Measurements from ENCODE around the gene KRTAP2-4. TPM values are rescaled to one million over a fixed set of nuclear protein-coding genes. Genes with fewer than 3 reads are reported as not detected.

KRTAP2-4 gene
- total and polyA plus RNA-seq, 2 of the 4 experiments (the other 2 are of a cell fraction), result not detected

DNA sequence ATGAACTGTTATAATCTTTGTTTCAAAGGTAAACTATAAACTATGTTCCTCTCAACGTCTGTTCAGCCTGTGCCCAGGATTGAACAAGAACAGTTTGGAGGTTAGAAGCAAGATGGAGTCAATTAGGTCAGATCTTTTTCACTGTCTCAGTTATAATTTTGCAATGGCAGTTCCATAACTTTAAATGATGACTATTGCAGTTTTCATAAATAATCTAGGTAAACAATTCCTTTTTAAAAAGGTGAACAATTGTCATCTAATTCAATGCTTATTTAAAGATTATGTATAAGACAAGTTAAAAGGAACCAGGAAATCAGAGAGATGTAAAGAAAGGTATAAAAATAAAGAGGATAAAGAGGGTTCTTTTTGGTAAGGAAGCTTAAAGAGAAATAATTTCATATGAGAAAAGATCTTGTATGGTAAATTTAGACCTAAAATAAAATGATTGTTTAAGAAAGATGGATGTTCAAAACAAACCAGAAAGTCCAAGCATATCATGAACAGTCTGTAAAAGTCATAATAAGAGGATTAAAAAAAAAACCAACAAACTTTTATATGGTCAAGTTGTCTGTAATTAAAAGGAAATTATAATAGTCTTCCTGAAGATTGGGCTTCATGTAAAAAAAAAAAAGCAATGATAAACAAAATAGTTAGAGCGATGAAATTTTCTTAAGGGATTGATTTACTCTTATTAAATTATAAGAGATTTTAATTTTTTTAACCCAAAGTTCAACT is 45.6 kb upstream of the KRTAP2-4 start:
- Histone ChIP-seq H3K4me1 (ENCODE audit: control insufficient read depth, insufficient read depth, low read length) (no peaks in the 10 kb centered on the region), H3K27ac (ENCODE audit: insufficient read depth, low read length) (no peak overlapping the region), H2BK15ac (ENCODE audit: low read depth, low read length) (no peak overlapping the region), H2AFZ (replicated peaks; ENCODE audit: low read length, poor library complexity) (no peak overlapping the region), H3K14ac (replicated peaks; ENCODE audit: low read depth, low read length) (no peak overlapping the region), H3K4ac (ENCODE audit: low read depth, low read length) (no peak overlapping the region), H4K8ac (ENCODE audit: low read depth in 2 of 2, low read length in 2 of 2) (no peak overlapping the region; a peak in 1 of 4 replicates), H3K4me3 (ENCODE audit: insufficient read depth, low read depth, low read length) (no peak overlapping the region), H3K18ac (ENCODE audit: low read depth, low read length) (no peak overlapping the region), H2BK120ac (ENCODE audit: low read depth, low read length) (no peak overlapping the region), H2BK5ac (ENCODE audit: low read depth, low read length, poor library complexity, severe bottlenecking) (no peak overlapping the region), H4K20me1 (ENCODE audit: insufficient read depth, low read length) (no peaks in the 10 kb centered on the region), H3K36me3 (ENCODE audit: control insufficient read depth, insufficient read depth, low read length) (no peaks in the 10 kb centered on the region), H4K5ac (ENCODE audit: low read depth, low read length) (no peak overlapping the region), H2BK20ac (ENCODE audit: low read depth, low read length) (no peak overlapping the region), H3K4me2 (ENCODE audit: low read depth, low read length) (no peak overlapping the region), H3K56ac (ENCODE audit: extremely low read depth, insufficient read depth, low read length) (no peak overlapping the region), H3K9ac (ENCODE audit: low read depth, low read length) (no peak overlapping the region), H3K9me3 (ENCODE audit: control insufficient read depth, insufficient read depth, low read length) (no peaks in the 10 kb centered on the region), H2AK5ac (ENCODE audit: low read depth, low read length) (no peak overlapping the region), H3K79me1 (ENCODE audit: low read depth in 1 of 2, low read length in 2 of 2) (no peaks in the 10 kb centered on the region), H4K91ac (ENCODE audit: insufficient read depth, low read depth, low read length) (no peak overlapping the region), H3K27me3 (ENCODE audit: control insufficient read depth, insufficient read depth, low read length) (no peaks in the 10 kb centered on the region), H3K9me1 (ENCODE audit: insufficient read depth, low read length) (no peaks in the 10 kb centered on the region; the same call in 1 of the 2 replicates), H2AK9ac (replicated peaks; ENCODE audit: low read depth, low read length, poor library complexity) (no peak overlapping the region), H3K23ac (ENCODE audit: low read depth, low read length) (no peak overlapping the region)
- no peak for ATAC-seq (ENCODE audit: low read depth)
- ChIA-PET POLR2A (ENCODE audit: unreplicated experiment) (no interaction called here), CTCF (interaction anchor here (0.6 kb wide), 1 partner anchor 263 kb away, joined by 3 read pairs; no protein-coding TSS in a partner anchor)
- in situ Hi-C loops (cut with MboI; ENCODE audit: low sequenced_read_pairs) (no loop called here), intact Hi-C loops (cut with micrococcal nuclease) (no loop called here), dilution Hi-C loops (cut with HindIII; ENCODE audit: low sequenced_read_pairs, unreplicated experiment) (no loop called here)
- no TSS peak for BruUV-seq (replicated peaks)
- no peak for DNase-seq
- WGBS, 2 experiments (ENCODE audit: extremely low coverage in 2 of 2, insufficient read length in 1 of 2), result no CpG with 5 or more reads among the region's 2 CpGs
- TF ChIP-seq, protein P1, sequence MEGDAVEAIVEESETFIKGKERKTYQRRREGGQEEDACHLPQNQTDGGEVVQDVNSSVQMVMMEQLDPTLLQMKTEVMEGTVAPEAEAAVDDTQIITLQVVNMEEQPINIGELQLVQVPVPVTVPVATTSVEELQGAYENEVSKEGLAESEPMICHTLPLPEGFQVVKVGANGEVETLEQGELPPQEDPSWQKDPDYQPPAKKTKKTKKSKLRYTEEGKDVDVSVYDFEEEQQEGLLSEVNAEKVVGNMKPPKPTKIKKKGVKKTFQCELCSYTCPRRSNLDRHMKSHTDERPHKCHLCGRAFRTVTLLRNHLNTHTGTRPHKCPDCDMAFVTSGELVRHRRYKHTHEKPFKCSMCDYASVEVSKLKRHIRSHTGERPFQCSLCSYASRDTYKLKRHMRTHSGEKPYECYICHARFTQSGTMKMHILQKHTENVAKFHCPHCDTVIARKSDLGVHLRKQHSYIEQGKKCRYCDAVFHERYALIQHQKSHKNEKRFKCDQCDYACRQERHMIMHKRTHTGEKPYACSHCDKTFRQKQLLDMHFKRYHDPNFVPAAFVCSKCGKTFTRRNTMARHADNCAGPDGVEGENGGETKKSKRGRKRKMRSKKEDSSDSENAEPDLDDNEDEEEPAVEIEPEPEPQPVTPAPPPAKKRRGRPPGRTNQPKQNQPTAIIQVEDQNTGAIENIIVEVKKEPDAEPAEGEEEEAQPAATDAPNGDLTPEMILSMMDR (conservative IDR thresholded peaks at IDR 0.05; ENCODE audit: low read depth, low read length), result no peak
- TF ChIP-seq FOS (IDR thresholded peaks at IDR 0.05; ENCODE audit: low read depth, low read length) (no peak), USF2 (IDR thresholded peaks at IDR 0.05; ENCODE audit: low read depth, low read length) (no peak), MAFK (IDR thresholded peaks at IDR 0.05; ENCODE audit: low read depth, low read length) (peak; percentile 67), MXI1 (IDR thresholded peaks at IDR 0.05; ENCODE audit: borderline replicate concordance, low read depth, low read length) (no peak), RAD21 (IDR thresholded peaks at IDR 0.05; ENCODE audit: low read length) (no peak), POLR2A (IDR thresholded peaks at IDR 0.05; ENCODE audit: low read depth, low read length) (no peak), SMC3 (IDR thresholded peaks at IDR 0.05; ENCODE audit: low read depth, low read length) (no peak), RFX5 (IDR thresholded peaks at IDR 0.05; ENCODE audit: low read depth, low read length) (no peak)

Data from IMR-90 (cell line).